Endothelial cell of umbilical vein (primary cell): ENCODE data around the gene ETNK1. TPM values are rescaled to one million over a fixed set of nuclear protein-coding genes. Genes with fewer than 3 reads are reported as not detected.

Experiments used
- BruUV-seq: library from RNA; stranded (reverse); fragments of 400-500 nt; replicated peaks from 2 replicates; lab custom pipeline; 2021; lab: Mats Ljungman, UMichigan
- CTCF ChIA-PET: fragments of 300-600, 350-600 bp; sonication (Branson Sonifier 250); formaldehyde crosslinking; loops from one replicate; lab custom pipeline; 2021; ENCODE audit warnings: antibody characterized with exemption, inconsistent platforms; lab: Charles Lee
- POLR2A ChIA-PET: fragments of 300-600, 350-600 bp; sonication (Branson Sonifier 250); formaldehyde crosslinking; loops from one replicate; lab custom pipeline; 2021; ENCODE audit warnings: antibody characterized with exemption, inconsistent platforms; lab: Charles Lee
- DNase-seq: peaks from one replicate; pipeline ENCODE4 v3.0.0-alpha.2; 2011; ENCODE audit warnings: low read depth, low spot score
- FAIRE-seq: peaks from 2 replicates; lab custom pipeline; 2011; peaks lifted over from hg19 to GRCh38; lab: Jason Lieb, UNC
- H2AFZ ChIP-seq: 2 replicates; pipeline ENCODE4 v1.6.0; 2012; ENCODE audit warnings: low read depth, low read length, control low read depth, inconsistent platforms
- H3K27ac ChIP-seq: 2 replicates; pipeline ENCODE4 v1.5.1; 2011; ENCODE audit warnings: low read depth, mild to moderate bottlenecking, control low read depth, low read length, moderate library complexity; ENCODE audit not compliant: insufficient read depth
- H3K27me3 ChIP-seq, 2 experiments: 2 replicates each; pipeline versions ENCODE4 v1.6.0 to v1.6.1; 2011; ENCODE audit warnings: low read length in 2 of 2, mixed read lengths in 1 of 2; ENCODE audit not compliant: control insufficient read depth in 2 of 2, insufficient read depth in 2 of 2
- H3K36me3 ChIP-seq, 2 experiments: 2 replicates in 1 of 2; 3 replicates in 1 of 2; pipeline ENCODE4 v1.5.1; 2011; ENCODE audit warnings: low read length in 2 of 2, mild to moderate bottlenecking in 1 of 2, moderate library complexity in 1 of 2; ENCODE audit not compliant: control insufficient read depth in 2 of 2, insufficient read depth in 2 of 2; ENCODE audit errors: extremely low read depth in 1 of 2
- H3K4me1 ChIP-seq: 3 replicates; pipeline ENCODE4 v1.5.1; 2011; ENCODE audit warnings: mild to moderate bottlenecking, low read length; ENCODE audit not compliant: control insufficient read depth, insufficient read depth; ENCODE audit errors: extremely low read depth
- H3K4me2 ChIP-seq: 2 replicates; pipeline ENCODE4 v1.6.1; 2011; ENCODE audit warnings: low read length, control low read depth, mixed read lengths; ENCODE audit not compliant: insufficient read depth
- H3K4me3 ChIP-seq, 3 experiments: fragments of 200-600 bp in 1 of 3; sonication (generic), shearing (Covaris generic) in 1 of 3; replicated peaks in 1 of 3; 2 replicates each; pipeline ENCODE4 v1.5.1; 2011 to 2016; ENCODE audit warnings: control low read depth in 3 of 3, low read length in 3 of 3, mild to moderate bottlenecking in 2 of 3, inconsistent platforms in 1 of 3, low read depth in 1 of 3, moderate library complexity in 1 of 3; ENCODE audit not compliant: insufficient read depth in 1 of 3
- H3K79me2 ChIP-seq: 2 replicates; pipeline ENCODE4 v1.6.0; 2012; ENCODE audit warnings: low read length, inconsistent platforms; ENCODE audit not compliant: control insufficient read depth, insufficient read depth
- H3K9ac ChIP-seq: replicated peaks from 2 replicates; pipeline ENCODE3; 2011; ENCODE audit warnings: low read length, control low read depth; ENCODE audit not compliant: insufficient read depth; ENCODE audit errors: extremely low read depth
- H3K9me1 ChIP-seq: replicated peaks from 3 replicates; pipeline ENCODE4 v1.6.0; 2011; ENCODE audit warnings: mild to moderate bottlenecking, low read length; ENCODE audit not compliant: control insufficient read depth, insufficient read depth; ENCODE audit errors: extremely low read depth
- H3K9me3 ChIP-seq: replicated peaks from 2 replicates; pipeline ENCODE4 v1.5.1; 2012; ENCODE audit warnings: low read length, inconsistent platforms; ENCODE audit not compliant: control insufficient read depth, insufficient read depth
- H4K20me1 ChIP-seq: replicated peaks from 2 replicates; pipeline ENCODE3; 2011; ENCODE audit warnings: mild to moderate bottlenecking, low read length; ENCODE audit not compliant: control insufficient read depth, insufficient read depth; ENCODE audit errors: extremely low read depth
- EZH2 ChIP-seq: IDR thresholded peaks from 2 replicates; pipeline ENCODE4 v1.6.1; 2012; ENCODE audit warnings: borderline replicate concordance, low read depth, mild to moderate bottlenecking, moderate library complexity, low read length, inconsistent platforms; ENCODE audit not compliant: severe bottlenecking
- FOS ChIP-seq: IDR thresholded peaks from 2 replicates; pipeline ENCODE4 v1.6.1; 2011; ENCODE audit warnings: mild to moderate bottlenecking, low read length, moderate library complexity, borderline replicate concordance; ENCODE audit not compliant: insufficient read depth
- GATA2 ChIP-seq: IDR thresholded peaks from 2 replicates; pipeline ENCODE4 v1.7.0; 2011; ENCODE audit warnings: low read depth, mild to moderate bottlenecking, moderate library complexity, mixed read lengths, low read length; ENCODE audit not compliant: insufficient read length, insufficient read depth
- JUN ChIP-seq: IDR thresholded peaks from 2 replicates; pipeline ENCODE4 v1.6.1; 2011; ENCODE audit warnings: borderline replicate concordance, low read depth; ENCODE audit not compliant: insufficient read length, insufficient read depth
- MYC ChIP-seq: IDR thresholded peaks from one replicate; pipeline ENCODE4 v1.6.1; 2011; ENCODE audit warnings: mild to moderate bottlenecking, low read depth, low read length
- POLR2A ChIP-seq: IDR thresholded peaks from 2 replicates; pipeline ENCODE4 v1.6.1; 2012; ENCODE audit warnings: low read depth, mild to moderate bottlenecking, control low read depth, low read length
- POLR2AphosphoS5 ChIP-seq: IDR thresholded peaks from 2 replicates; pipeline ENCODE4 v1.6.1; 2012; ENCODE audit warnings: low read depth, mild to moderate bottlenecking, control low read depth, low read length, moderate library complexity; ENCODE audit not compliant: insufficient read depth
- dilution Hi-C: fragments of 300-500 bp; cut with MboI; formaldehyde crosslinking; loops from one replicate; pipeline ENCODE4 v1.15.0; 2019; ENCODE audit warnings: low sequenced_read_pairs; ENCODE audit not compliant: extremely low pct_ligation_motif_present
- intact Hi-C: fragments of 100-400 bp; cut with micrococcal nuclease; formaldehyde crosslinking; loops from one replicate; pipeline ENCODE4 v1.10.0; 2022
- polyA plus RNA-seq, 4 experiments: library from polyadenylated mRNA; depleted of rRNA in 3 of 4; stranded (reverse) in 3 of 4; unstranded in 1 of 4; fragments of >200 nt; gene quantifications; 2 replicates each; pipeline versions ENCODE4 v1.2.1 to v1.2.3, GENCODE V29; 2011 to 2012; ENCODE audit warnings: missing spikeins in 1 of 4
- total RNA-seq: library from RNA; stranded (reverse); gene quantifications from 2 replicates; pipeline ENCODE4 v1.2.3, GENCODE V29; 2021
- TF ChIP-seq, protein P1 (sequence below), 2 donors: IDR thresholded peaks; 1 replicate in 1 of 2; 2 replicates in 1 of 2; pipeline ENCODE4 v1.5.1; 2011; ENCODE audit warnings: low read length in 2 of 2, mild to moderate bottlenecking in 2 of 2, moderate library complexity in 2 of 2, control low read depth in 1 of 2, inconsistent platforms in 1 of 2, low read depth in 1 of 2; ENCODE audit not compliant: insufficient read depth in 1 of 2; ENCODE audit errors: extremely low read depth in 1 of 2
- TF ChIP-seq, protein P2 (sequence below): IDR thresholded peaks from 2 replicates; pipeline ENCODE4 v1.6.1; 2011; ENCODE audit not compliant: insufficient read depth, insufficient read length

Gene ETNK1
- total and polyA plus RNA-seq, 2 donors (not counting 3 experiments of a cell fraction or from before 2014, with no cell fraction given) = 11.4 to 68.4 TPM

DNA sequence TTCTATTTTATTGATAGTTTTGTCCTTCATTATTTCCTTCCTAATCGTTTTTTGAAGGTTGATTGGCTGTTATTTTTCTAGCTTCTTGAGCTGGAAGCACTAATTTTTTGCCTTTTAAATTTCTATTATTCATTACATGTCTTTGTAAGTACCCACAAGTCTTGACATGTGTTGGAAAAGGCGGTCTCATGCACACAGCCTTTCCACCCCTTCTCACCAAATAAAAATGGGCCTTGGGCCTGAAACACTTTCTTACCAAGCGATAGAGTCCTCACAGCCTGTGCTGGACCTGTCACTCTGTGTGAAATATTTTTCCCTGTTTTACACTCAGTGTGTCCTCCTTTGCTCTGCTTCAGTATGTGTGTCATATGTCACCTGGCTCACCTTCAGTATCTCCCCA, 9.9 kb downstream of the ETNK1 start:
- FAIRE-seq (no peak), DNase-seq (no peak)
- Histone ChIP-seq H3K9me1 (no peaks in the 10 kb centered on the region), H3K27ac (no peak overlapping the region), H3K4me1 (no peaks in the 10 kb centered on the region), H4K20me1 (peaks cover 7% of the 10 kb centered on the region), H3K36me3 (peaks cover 2 to 3% of the 10 kb centered on the region in 2 experiments), H3K9ac (no peak overlapping the region), H3K4me3 (no peak overlapping the region), H3K79me2 (peaks cover 88% of the 10 kb centered on the region), H3K4me2 (no peak overlapping the region), H3K27me3 (no peaks in the 10 kb centered on the region), H2AFZ (no peak overlapping the region), H3K9me3 (no peaks in the 10 kb centered on the region)
- ChIA-PET CTCF (interaction anchor here (1.2 kb wide), 1 partner anchor 12 kb away, joined by 3 read pairs; no protein-coding TSS in a partner anchor), POLR2A (interaction anchor here (1.7 kb wide), 1 partner anchor 10 kb away, joined by 4 read pairs; the partner anchor contains the start of gene ETNK1)
- intact Hi-C loops = loop anchor here (5.0 kb wide), 1 partner anchor 173 kb away; no protein-coding TSS in a partner anchor
- dilution Hi-C loops = no loop called here
- TF ChIP-seq GATA2 = no peak
- TF ChIP-seq, protein P1, sequence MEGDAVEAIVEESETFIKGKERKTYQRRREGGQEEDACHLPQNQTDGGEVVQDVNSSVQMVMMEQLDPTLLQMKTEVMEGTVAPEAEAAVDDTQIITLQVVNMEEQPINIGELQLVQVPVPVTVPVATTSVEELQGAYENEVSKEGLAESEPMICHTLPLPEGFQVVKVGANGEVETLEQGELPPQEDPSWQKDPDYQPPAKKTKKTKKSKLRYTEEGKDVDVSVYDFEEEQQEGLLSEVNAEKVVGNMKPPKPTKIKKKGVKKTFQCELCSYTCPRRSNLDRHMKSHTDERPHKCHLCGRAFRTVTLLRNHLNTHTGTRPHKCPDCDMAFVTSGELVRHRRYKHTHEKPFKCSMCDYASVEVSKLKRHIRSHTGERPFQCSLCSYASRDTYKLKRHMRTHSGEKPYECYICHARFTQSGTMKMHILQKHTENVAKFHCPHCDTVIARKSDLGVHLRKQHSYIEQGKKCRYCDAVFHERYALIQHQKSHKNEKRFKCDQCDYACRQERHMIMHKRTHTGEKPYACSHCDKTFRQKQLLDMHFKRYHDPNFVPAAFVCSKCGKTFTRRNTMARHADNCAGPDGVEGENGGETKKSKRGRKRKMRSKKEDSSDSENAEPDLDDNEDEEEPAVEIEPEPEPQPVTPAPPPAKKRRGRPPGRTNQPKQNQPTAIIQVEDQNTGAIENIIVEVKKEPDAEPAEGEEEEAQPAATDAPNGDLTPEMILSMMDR (IDR thresholded peaks at IDR 0.05; ENCODE audit: extremely low read depth in 1 of 2, insufficient read depth in 1 of 2, low read depth in 1 of 2, low read length in 2 of 2) = no peak
- TF ChIP-seq EZH2 = no peak
- no peak for TF ChIP-seq POLR2AphosphoS5
- TF ChIP-seq FOS = no peak
- TF ChIP-seq JUN = no peak
- TF ChIP-seq, protein P2, sequence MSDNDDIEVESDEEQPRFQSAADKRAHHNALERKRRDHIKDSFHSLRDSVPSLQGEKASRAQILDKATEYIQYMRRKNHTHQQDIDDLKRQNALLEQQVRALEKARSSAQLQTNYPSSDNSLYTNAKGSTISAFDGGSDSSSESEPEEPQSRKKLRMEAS = no peak
- no peak for TF ChIP-seq POLR2A
- TF ChIP-seq MYC = no peak
- no TSS peak for BruUV-seq
